NT2/D1 (cell line): ENCODE data around the gene CSNK1D.

Experiments used
- SUZ12 ChIP-seq: IDR thresholded peaks from 2 replicates; pipeline ENCODE4 v1.6.1; 2011; ENCODE audit not compliant: insufficient read length, insufficient read depth; ENCODE audit errors: extremely low read depth
- YY1 ChIP-seq: IDR thresholded peaks from 2 replicates; pipeline ENCODE4 v1.6.1; 2011; ENCODE audit not compliant: insufficient read length, insufficient read depth

GRCh38 chr17:82200135-82200534, 73.4 kb downstream of the CSNK1D start:
- TF ChIP-seq YY1 (no peak), SUZ12 (no peak)
